ENCODE results near the gene AUTS2.

DNA sequence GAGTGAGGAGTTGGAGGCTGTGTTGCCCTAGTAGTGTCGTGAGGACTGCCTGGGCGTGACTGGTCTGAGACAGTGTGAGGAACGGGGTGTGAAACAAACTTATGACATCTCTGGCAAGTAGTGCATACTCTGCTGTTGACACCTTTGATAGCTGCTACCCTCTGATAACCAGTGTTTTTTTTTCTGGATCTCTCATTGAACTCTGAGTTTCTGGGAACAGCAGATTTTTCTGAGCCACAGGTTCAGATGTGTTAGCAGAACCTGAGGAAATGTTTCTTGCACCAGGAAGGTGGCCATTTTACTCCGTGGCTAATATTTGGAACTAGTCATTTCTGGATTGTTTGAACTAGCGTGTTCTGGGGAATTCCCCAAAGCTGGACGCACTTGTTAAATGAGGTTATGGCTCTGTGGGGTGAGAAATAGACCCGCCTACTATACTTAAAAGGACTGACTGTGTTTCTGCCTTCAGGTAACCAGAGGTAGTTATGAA lies 52.9 kb downstream of the AUTS2 start:
- TF ChIP-seq, protein P1, sequence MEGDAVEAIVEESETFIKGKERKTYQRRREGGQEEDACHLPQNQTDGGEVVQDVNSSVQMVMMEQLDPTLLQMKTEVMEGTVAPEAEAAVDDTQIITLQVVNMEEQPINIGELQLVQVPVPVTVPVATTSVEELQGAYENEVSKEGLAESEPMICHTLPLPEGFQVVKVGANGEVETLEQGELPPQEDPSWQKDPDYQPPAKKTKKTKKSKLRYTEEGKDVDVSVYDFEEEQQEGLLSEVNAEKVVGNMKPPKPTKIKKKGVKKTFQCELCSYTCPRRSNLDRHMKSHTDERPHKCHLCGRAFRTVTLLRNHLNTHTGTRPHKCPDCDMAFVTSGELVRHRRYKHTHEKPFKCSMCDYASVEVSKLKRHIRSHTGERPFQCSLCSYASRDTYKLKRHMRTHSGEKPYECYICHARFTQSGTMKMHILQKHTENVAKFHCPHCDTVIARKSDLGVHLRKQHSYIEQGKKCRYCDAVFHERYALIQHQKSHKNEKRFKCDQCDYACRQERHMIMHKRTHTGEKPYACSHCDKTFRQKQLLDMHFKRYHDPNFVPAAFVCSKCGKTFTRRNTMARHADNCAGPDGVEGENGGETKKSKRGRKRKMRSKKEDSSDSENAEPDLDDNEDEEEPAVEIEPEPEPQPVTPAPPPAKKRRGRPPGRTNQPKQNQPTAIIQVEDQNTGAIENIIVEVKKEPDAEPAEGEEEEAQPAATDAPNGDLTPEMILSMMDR (IDR thresholded peaks at IDR 0.05; ENCODE audit: insufficient read depth, low read length): no peak
- no peak for TF ChIP-seq SPI1 (IDR thresholded peaks at IDR 0.05; ENCODE audit: borderline replicate concordance, low read depth)
- TF ChIP-seq POLR2AphosphoS5 (IDR thresholded peaks at IDR 0.05; ENCODE audit: low read depth): no peak
- no peak for TF ChIP-seq GABPA (IDR thresholded peaks at IDR 0.05; ENCODE audit: low read depth)

All from HL-60 (cell line).